ENCODE data around the gene SYNDIG1. TPM values are rescaled to one million over a fixed set of nuclear protein-coding genes. Genes with fewer than 3 reads are reported as not detected.

Gene SYNDIG1
- total RNA-seq, 4 donors from 2014 or later = 0.27 to 0.32 TPM; not detected in 2

- H3K27me3 ChIP-seq = no peaks in the 10 kb centered on the region
- no peak for DNase-seq
- no peak overlapping the region for H3K4me3 ChIP-seq
- H3K9me3 ChIP-seq = no peaks in the 10 kb centered on the region
- in situ Hi-C loops (cut with MboI; ENCODE audit: low pct_ligation_motif_present in 1 of 4, low pct_unique_long_range_greater_than_20kb in 1 of 4, low sequenced_read_pairs in 3 of 4) = no loop called here
- intact Hi-C loops (cut with DNase I; ENCODE audit: low total_unique reads) = no loop called here
- no peak overlapping the region for H3K27ac ChIP-seq
- no peak for TF ChIP-seq POLR2A (IDR thresholded peaks at IDR 0.05)
- TF ChIP-seq POLR2AphosphoS5 (IDR thresholded peaks at IDR 0.05) = no peak
- no peak for TF ChIP-seq CTCF (IDR thresholded peaks at IDR 0.05)
- 54% methylated on average over 11 of the region's 11 CpGs; no CpG with 5 or more reads in 1 of the 2 donors for WGBS, 2 donors (ENCODE audit: low coverage in 1 of 2)
- H3K36me3 ChIP-seq = no peaks in the 10 kb centered on the region
- H3K4me1 ChIP-seq = no peaks in the 10 kb centered on the region
Measured at GRCh38 chr20:24662752-24663365, 193.4 kb downstream of the SYNDIG1 start.

GRCh38 chr20:24663496-24663895 is 194.1 kb downstream of the SYNDIG1 start:
- Histone ChIP-seq H3K36me3 (no peaks in the 10 kb centered on the region), H3K27me3 (no peaks in the 10 kb centered on the region), H3K4me3 (no peak overlapping the region), H3K27ac (no peak overlapping the region), H3K9me3 (no peaks in the 10 kb centered on the region), H3K4me1 (no peaks in the 10 kb centered on the region)
- in situ Hi-C loops (cut with MboI; ENCODE audit: low pct_ligation_motif_present in 1 of 4, low pct_unique_long_range_greater_than_20kb in 1 of 4, low sequenced_read_pairs in 3 of 4) (no loop called here), intact Hi-C loops (cut with DNase I; ENCODE audit: low total_unique reads) (no loop called here)
- TF ChIP-seq CTCF (IDR thresholded peaks at IDR 0.05) (no peak), POLR2A (IDR thresholded peaks at IDR 0.05) (no peak), EP300 (IDR thresholded peaks at IDR 0.05; ENCODE audit: low read depth) (no peak), POLR2AphosphoS5 (IDR thresholded peaks at IDR 0.05) (no peak)
- DNase-seq = no peak
- WGBS, 2 donors (ENCODE audit: low coverage in 1 of 2) = 89% methylated on average over 6 of the region's 6 CpGs; no CpG with 5 or more reads in 1 of the 2 donors

- TF ChIP-seq POLR2AphosphoS5 (IDR thresholded peaks at IDR 0.05) (no peak), POLR2A (IDR thresholded peaks at IDR 0.05) (no peak), CTCF (IDR thresholded peaks at IDR 0.05) (no peak), EP300 (IDR thresholded peaks at IDR 0.05; ENCODE audit: low read depth) (no peak)
- 81 to 82% methylated on average over 7 to 16 of the region's 16 CpGs for WGBS, 2 donors (ENCODE audit: low coverage in 1 of 2)
- DNase-seq = no peak
- intact Hi-C loops (cut with DNase I; ENCODE audit: low total_unique reads) = no loop called here
- in situ Hi-C loops (cut with MboI; ENCODE audit: low pct_ligation_motif_present in 1 of 4, low pct_unique_long_range_greater_than_20kb in 1 of 4, low sequenced_read_pairs in 3 of 4) = no loop called here
- Histone ChIP-seq H3K27ac (no peak overlapping the region), H3K36me3 (no peaks in the 10 kb centered on the region), H3K27me3 (no peaks in the 10 kb centered on the region), H3K9me3 (no peaks in the 10 kb centered on the region), H3K4me3 (no peak overlapping the region), H3K4me1 (no peaks in the 10 kb centered on the region)
Measured at GRCh38 chr20:24664266-24664986, 195.0 kb downstream of the SYNDIG1 start.

GRCh38 chr20:24665196-24665595 is 195.8 kb downstream of the SYNDIG1 start:
- Histone ChIP-seq H3K27ac (no peak overlapping the region), H3K27me3 (no peaks in the 10 kb centered on the region), H3K4me1 (no peaks in the 10 kb centered on the region), H3K36me3 (no peaks in the 10 kb centered on the region), H3K9me3 (no peaks in the 10 kb centered on the region), H3K4me3 (no peak overlapping the region)
- DNase-seq = peak; percentile 4
- TF ChIP-seq EP300 (IDR thresholded peaks at IDR 0.05; ENCODE audit: low read depth) (no peak), POLR2AphosphoS5 (IDR thresholded peaks at IDR 0.05) (no peak), CTCF (IDR thresholded peaks at IDR 0.05) (no peak), POLR2A (IDR thresholded peaks at IDR 0.05) (no peak)
- in situ Hi-C loops (cut with MboI; ENCODE audit: low pct_ligation_motif_present in 1 of 4, low pct_unique_long_range_greater_than_20kb in 1 of 4, low sequenced_read_pairs in 3 of 4) = no loop called here
- intact Hi-C loops (cut with DNase I; ENCODE audit: low total_unique reads) = no loop called here
- 80 to 82% methylated on average over 4 to 13 of the region's 13 CpGs for WGBS, 2 donors (ENCODE audit: low coverage in 1 of 2)

Data from transverse colon (tissue), 4 donors.